Activated naive CD4-positive, alpha-beta T cell (primary cell): ENCODE data around the gene ZNF8.
"Not testable (repeated sequence)": the region's sequence is repeated elsewhere in the genome, so short reads cannot be mapped to it uniquely, and the experiment has no call there.

ENCODE experiments used
- DNase-seq, 4 experiments: peaks; one replicate each; lab custom pipeline; 2025; lab: John Stamatoyannopoulos, UW

The ZNF8 gene

DNA sequence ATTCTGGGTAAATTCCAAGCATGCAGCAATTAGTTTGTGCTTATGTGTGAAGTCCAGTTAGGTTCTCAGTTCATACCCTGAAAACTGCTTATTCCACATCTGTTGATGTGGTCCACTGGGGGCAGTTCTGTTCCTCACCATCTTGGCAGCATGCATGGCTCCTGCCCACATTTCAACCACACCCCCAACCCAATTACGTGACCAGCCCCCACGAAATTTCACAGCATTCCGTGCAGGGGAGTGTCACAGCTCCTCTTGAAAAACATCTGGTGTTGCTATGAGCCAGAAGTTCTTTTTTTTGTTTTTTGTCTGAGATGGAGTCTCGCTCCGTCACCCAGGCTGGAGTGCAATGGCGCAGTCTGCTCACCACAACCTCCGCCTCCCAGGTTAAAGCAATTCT is 17.3 kb downstream of the ZNF8 start:
- DNase-seq, result no peak

DNA sequence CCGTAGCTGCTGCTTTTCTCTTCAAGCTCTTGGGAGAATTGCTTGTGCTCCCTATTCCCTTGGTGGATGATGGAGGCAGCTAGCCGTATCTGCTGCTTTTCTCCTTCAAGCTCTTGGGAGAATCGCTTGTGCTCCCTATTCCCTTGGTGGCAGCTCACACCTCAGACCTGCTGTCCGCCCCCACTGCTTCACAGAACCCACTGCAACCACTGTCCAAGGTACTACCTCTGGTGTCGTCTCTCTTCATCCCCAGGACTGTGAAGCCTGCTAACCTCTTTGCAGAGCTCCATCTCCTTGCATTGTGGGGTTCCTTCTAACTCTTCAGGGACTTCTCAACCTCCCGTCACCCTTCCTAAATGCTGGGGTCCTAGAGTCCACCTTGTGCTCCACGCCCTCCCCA is 21.9 kb downstream of the ZNF8 start:
- DNase-seq, result no peak

DNA sequence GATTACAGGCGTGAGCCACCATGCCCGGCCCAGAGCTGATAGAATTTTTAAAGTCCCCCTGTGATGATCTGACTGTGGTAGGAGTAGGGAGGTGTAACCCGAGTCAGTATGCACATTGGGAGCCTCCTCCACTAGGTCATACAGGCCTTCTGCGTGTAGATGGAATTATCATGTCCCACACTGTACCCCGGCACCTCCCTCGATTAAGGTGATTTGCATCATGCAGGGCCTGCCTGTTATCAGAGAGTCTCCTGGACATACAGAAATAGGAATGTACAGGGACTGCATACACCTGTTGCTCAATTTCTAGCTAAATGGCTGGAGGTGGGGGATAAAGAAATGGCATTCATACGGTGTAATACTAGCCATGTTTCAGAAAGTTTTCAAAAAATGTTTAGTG is 25.5 kb downstream of the ZNF8 start:
- DNase-seq, result no peak

DNA sequence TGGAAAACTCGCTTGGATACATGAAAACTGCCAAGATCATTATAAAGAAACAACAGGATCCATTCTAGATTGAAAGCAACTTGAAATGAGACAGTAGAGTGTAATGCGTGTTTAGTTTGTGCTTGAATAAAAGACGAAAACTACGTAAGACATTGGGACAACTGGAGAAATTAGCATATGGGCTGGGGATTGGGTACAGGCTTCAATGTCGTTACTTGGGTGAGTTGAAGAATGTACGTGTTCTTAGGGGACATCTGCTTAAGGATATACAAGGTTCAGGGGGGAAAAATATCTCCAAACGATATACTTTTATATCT is 26.0 kb downstream of the ZNF8 start:
- DNase-seq, result no peak

DNA sequence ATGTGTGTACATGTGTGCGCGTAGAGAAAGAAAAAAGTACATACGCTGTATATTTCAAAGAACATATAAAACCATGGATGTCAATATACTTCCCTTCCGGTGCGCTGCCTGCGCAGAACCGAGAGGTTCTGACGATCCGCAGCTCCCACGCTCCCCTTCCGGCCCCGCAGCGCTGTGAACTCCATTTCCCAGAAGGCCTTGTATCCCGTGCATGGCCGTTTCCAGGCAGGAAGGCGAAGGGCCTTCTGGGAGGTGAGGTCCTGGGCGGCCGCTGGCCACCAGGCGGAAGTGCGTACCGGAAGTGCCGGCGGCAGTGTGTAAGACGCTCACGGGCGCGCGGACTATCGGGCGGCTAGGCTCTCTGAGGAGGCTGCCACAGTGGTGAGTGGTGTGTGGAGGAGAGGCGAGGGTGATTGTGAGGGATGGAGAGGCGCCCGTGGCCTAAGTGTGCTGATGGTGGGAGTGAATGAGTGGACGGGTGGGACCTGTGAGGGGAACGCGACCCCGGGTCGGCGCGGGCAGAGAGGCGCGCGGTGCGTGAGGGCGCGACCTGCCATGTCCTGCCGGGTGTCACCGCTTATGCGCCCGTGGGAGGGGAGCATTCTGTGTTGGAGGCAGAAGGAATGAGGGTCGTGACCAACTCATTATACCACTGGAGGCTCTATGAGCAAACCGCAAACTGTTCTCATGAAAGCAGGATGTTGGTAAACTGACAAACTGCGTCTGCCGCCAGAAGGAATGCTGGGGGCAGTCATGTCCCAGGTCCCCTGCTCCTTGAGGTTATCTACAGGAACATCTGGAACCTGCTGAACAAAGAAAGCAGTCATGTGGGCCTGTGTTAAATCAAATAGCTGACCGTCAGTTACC is 26.5 kb downstream of the ZNF8 start, which contains the start of gene ERVK3-1:
Gene ERVK3-1, plus strand, starts transcription at position 313 of the 867 bp plus-strand sequence. CDS start 6,792 bp downstream, outside the sequence.
- peak; percentile 74 to 89 (median 76) for DNase-seq

DNA sequence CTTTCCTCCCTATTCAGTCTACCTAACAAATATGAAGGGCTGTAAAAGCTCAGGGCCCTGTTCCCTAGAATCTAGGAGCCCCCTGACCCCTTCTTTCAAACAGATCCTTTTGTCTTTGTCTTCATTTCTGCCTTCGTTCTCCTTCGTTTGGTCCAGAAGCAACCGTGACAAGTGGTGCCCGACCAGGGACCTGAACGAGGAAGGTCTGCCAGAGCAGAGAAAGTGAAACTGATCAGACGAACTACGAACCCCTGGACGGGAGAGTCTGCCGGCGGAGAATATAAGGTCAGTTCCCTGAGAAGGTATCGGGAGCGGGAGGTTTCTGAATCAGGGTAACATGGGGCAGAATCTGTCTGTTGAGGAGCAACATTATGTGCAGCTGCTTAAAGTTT is 27.2 kb downstream of the ZNF8 start:
- no peak for DNase-seq

DNA sequence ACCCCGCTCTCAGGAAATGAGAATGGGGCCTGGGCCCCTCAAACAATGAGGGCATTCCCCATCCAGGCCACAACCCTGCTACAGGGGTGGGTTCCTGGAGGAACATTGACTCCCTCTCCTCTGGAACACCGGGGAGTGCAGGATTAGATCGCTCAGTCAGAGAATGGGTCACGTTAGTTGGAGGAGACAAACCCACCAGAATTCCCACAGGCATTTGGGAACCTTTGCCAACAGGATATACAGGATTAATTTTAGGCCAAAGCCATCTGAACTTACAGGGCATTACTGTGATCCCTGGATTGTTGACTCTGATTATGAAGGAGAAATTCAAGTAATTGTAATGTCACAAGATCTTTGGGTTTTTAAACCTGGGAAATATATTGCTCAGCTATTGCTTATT is 29.0 kb downstream of the ZNF8 start:
- no peak for DNase-seq

DNA sequence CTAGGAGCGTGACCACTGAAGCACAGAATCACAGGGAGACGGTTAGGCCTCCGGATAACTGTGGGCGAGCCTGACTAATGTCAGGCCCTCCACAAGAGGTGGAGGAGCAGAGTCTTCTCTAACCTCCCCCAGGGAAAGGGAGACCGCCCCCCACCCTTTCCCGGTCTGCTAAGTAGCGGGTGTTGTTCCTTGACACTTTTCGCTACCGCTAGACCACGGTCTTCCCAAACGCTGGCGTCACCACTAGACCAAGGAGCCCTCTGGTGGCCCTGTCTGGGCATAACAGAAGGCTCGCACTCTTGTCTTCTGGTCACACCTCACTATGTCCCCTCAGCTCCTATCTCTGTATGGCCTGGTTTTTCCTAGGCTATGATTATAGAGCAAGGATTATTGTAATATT is 31.9 kb downstream of the ZNF8 start:
- DNase-seq, result not testable (repeated sequence)

DNA sequence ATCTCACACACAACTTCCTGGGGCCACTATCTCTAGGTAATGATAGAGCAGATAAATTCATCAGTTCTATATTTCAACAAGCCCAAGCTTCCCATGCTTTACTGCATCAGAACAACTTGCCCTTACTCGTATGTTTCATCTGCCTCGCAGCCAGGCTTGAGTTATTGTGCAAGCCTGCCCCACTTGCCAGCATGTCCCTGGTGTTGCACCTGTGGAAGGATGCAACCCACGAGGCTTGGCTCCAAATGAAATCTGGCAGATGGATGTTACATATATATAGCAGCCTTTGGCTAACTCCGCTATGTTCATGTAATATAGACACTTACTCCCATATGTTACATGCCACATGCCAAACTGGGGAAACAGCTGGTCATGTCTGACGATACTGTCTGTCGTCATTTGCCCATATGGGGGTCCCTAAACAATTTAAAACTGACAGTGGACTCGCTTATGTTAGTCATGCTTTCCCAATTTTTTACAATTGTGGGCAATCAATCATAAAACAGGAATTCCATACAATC is 32.6 kb downstream of the ZNF8 start:
- no peak for DNase-seq

DNA sequence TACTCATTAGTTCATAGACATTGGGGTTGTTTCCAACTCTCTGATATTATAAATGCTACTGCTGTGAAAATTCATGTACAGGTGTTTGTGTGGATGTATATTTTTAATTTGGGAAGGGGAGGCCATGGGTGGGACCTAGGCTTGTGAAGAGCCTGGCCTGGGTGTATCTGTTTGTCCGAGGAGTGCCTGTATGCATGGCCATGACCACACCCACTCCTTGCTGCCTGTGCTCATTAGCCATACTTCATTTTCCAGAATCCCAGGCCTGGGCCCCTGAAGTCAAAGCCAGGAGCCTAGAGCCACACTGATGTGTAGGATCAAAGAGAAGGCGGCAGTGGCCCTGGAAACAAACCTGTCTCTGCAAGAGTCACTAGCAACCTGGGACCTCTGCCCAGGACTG is 36.8 kb downstream of the ZNF8 start:
- DNase-seq, result no peak

DNA sequence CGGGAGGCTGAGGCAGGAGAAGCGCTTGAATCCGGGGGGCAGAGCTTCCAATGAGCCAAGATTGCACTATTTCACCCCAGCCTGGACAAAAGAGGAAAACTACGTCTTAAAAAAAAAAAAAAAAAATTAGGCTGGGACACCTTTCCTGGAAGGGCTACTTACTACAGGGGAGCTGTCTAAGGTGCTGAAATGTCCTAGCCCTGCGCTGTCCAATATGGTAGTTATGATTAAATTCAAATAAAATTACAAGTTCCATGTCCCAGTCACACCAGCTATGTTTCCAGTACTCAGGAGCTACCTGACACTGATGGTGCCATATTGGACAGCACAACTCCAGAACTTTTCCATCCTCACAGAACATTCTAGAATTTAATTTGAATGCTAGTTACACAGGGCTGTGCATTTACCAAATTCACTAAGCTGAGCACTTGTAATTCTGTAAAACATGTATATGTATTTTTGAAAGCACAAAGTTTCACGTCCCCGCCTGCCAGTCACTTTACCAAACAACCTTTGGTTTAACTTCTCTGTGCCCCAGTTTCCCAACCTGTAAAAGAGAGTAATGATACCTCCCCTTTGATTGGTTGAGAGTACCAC is 38.8 kb downstream of the ZNF8 start:
- no peak for DNase-seq

DNA sequence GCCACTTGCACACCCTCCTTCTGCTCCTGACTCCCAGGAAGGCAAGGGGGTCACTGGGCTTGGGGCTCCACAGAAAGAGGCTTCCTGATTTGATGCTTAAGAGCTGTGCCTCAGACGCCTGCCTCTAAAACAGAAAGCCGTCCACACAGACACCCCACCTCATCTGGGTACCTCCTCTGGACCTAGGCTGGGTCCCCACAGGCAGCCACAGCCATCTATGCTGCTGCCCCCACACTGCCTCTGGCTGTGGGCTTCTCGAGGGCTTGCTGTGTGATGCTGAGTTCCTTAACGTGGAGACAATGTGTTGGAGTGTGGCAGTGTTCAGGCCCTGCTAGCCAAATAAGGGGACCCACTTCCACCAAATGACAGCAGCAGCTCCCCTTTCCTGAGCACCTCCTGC is 39.5 kb downstream of the ZNF8 start:
- DNase-seq, result no peak

DNA sequence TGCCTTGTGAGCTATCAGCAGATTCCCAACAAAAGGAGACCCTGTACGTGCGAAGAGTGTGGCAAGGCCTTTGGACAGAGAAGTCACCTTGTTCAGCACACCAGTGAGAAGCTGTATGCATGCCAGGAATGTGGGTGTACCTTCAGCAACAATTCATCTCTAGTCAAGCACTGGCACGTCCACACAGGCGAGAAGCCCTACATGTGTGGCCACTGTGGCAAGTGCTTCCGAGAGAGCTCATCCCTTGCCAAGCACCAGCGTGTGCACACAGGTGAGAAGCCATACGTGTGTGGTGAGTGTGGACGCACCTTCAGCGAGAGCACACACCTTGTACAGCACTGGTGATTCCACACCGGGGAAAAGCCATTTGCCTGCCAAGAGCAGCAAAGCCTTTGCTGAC is 40.5 kb downstream of the ZNF8 start:
- DNase-seq, result no peak

DNA sequence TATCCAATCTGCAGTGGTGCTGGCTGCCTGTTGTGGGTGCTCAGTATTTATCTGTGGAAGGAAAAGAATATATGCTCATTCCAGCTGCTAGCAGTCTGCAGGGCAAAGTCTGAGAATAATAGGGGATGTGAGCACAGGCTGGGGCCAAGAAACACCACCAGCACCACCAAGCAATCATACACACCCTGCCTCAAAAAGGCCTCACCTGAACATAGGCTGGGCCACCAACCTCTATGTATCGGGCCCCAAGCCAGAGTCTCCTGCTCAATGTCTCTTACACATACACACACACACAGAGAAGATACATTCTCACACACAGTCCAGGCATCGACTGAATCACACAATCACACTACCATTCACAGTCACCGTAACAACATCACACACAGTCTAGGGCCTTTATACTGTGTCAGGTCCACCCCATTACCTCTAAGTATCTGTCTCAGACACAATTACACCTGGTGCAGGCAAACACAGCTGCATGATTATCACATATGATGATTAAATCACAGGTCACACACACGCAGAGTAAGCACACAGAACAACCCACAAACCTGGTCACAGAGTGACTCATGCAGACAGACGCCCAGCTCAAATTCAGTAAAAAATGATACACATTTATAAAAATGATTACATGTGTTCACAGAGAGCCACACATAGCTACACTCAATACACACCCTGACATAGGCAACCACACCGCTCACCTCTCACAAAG is 46.7 kb downstream of the ZNF8 start:
- no peak for DNase-seq

DNA sequence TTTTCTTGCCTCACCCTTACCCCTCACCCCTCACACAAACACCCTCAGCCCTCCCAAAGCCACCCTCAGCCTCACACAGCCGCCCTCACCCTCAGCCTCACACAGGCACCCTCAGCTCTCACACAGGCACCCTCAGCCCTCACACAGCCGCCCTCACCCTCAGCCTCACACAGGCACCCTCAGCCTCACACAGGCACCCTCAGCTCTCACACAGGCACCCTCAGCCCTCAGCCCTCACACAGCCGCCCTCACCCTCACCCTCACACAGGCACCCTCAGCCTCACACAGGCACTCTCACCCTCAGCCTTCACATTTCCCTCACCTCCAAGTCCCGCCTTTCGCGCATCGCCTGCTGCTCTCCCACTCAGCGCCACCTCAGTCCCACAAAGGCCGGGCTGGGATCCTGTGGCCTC is 47.8 kb downstream of the ZNF8 start:
- no peak for DNase-seq

DNA sequence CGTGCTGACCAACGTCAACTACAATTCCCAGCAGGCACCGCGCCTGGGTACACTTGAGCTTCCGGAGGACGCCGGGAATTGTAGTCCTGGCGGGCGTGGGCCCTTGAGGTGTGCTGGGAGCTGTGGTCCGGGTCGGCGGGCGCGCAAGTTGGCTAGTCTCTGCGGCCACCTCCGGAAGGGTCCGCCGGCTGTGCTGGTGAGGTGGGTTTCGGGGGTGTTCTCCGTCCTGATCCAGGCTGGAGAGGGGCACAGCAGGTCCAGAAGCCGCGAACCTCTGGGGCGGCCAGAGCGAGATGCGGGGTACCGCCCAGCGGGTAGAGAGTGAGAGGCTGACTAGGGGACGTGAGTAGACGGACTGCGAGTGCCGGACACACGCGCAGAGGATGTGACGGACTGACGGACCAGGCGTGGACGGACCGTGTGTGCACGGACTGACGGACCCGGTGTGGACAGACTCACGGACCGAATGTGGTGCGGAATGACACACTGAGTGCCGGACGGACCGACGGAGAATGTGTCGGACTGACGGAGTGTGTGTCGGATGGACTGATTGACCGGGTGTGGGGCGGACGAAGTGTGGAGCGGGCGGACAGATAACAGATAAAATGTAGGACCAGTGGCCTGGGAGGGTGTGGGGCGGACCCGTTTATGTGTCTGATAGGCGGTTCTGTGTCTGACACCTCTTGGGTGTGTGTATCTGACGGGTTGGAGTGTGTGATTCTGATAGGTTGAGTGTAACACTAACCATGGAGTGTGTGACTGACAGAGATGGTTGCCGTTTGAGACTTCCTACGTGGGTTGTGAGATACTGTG is 48.4 kb downstream of the ZNF8 start, which contains the start of gene ZSCAN22:
Gene ZSCAN22, plus strand, starts transcription at position 81 of the 813 bp plus-strand sequence. CDS start 7,809 bp downstream, outside the sequence.
- DNase-seq, result peak; percentile 53 to 81 (median 70)

DNA sequence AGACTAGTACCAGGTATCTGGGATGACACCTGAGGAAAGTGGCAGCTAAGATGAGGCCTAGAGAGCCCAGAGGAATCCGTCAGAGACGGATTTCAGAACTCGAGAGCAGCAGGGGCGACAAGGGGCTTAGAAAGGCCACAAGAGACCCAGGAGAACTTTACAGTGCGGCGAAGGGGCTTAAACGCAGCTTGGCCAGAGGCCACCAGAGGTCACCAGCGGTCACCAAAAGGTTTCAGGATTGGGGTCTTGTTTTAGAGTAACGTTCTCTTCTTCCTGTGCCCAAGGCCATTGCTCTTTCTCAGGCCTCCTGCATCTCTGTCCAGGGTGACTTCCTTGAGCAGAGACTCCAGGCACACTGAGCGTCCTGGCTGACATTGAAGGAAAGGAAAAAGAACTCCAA is 50.2 kb downstream of the ZNF8 start:
- DNase-seq, result peak in 1 of 4 experiments; percentile 17

DNA sequence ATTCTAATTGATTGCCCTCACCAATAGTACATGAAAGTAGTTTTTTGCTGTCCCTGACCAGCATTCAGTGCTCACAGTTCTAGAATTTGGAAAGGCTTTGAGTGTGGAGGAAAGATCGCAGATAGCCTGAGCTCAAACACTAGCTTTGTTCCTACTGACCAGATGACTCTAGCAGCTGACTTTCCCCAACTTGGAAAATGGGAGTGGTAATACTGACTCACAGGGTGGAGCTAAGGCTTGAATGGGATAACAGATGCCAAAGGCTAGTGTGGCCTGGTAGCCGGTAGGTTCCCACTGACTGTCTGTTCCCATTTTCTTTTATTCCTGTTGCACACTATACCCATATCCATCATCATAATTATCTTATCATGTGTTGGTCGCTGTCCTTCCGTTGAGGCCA is 51.7 kb downstream of the ZNF8 start:
- no peak for DNase-seq

DNA sequence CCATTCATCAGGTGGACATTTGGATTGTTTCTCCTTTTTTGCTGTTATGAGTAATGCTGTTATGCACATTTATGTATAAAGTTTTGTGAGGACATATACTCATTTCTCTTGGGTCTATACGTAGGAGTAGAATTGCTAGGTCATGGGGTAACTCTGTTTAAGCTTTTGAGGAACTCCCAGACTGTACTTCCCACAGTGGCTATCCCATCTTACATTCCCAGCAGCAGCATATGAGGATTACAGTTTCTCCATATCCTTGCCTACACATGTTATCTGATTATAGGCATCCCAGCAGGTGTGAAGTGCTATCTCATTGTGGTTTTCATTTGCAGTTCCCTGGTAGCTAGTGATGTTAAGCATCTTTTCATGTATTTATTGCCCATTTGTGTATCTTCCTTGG is 53.9 kb downstream of the ZNF8 start:
- no peak for DNase-seq

DNA sequence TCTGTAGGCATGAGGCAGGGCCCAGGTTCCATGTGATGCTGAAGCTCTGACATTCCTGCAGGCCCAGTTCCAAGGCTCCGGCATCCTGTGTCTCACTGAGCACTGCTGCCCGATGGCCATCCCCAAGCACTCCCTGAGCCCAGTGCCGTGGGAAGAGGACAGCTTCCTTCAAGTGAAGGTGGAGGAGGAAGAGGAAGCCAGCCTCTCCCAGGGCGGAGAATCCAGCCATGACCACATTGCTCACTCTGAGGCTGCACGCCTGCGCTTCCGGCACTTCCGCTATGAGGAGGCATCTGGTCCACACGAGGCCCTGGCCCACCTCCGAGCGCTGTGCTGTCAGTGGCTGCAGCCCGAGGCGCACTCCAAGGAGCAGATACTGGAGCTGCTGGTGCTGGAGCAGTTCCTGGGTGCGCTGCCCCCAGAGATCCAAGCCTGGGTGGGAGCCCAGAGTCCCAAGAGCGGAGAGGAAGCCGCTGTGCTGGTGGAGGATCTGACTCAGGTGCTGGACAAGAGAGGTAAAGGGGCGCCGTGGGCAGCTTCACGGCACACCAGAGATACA is 56.0 kb downstream of the ZNF8 start:
- no peak for DNase-seq

DNA sequence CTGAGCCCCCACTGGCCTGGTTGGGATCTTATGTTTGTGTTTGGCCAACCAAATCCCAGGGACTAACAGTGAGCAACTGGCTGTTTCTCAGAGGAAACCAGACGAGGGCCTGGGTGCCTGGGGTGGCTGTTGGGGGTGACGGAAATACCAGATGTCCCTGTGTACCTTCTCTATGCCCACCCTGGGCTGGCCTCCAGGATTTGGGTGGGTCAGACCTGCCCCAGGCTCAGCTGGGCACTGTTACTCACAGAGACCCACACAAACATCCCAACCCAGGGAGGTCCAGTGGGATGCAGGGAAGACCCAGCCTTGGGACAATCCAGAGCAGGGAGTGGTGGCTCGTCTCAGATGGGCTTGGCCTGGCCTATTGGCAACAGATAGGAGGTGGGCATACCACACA is 56.9 kb downstream of the ZNF8 start:
- no peak for DNase-seq

DNA sequence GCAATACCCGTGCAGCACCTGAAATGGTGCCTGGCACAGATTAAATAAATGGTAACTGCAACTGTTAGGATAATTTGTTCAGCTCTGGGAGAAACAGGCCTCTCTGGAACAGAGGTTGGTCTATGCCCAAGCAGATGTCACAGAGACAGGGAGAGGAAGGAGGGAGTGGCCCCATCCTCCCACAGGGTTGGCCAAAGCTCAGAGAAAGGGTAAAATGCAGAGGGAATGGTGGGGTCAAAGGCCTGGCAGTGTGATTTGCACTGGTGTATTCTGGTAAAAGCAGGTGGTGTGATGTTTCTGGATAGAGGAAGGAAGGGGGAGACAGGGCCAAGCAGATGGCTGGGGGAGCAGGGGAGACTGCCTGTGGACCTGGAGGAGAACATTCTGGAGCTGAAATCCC is 57.5 kb downstream of the ZNF8 start:
- DNase-seq, result no peak
